T-helper 17 cell (primary cell): ENCODE measurements around the gene SOX2. TPM values are rescaled to one million over a fixed set of nuclear protein-coding genes. Genes with fewer than 3 reads are reported as not detected.
A peak's percentile ranks its signal among the peaks of the same experiment; 100 is the strongest.

Source experiments
- ATAC-seq: fragments of 150-1000 bp; cut with Tn5 transposase; 2 replicates; pipeline ENCODE4 v1.10.0; 2021; ENCODE audit warnings: mild to moderate bottlenecking, moderate library complexity
- DNase-seq, 3 donors: peaks; one replicate each; pipeline versions ENCODE4 v3.0.0 to v3.0.0-alpha.2; 2020 to 2021
- H3K9me3 ChIP-seq: one replicate; pipeline ENCODE4 v1.7.0; 2013; ENCODE audit warnings: low read length, mild to moderate bottlenecking; ENCODE audit not compliant: control insufficient read depth, poor library complexity, severe bottlenecking
- H3K27ac Mint-ChIP-seq: one replicate; pipeline ENCODE4 v1.8.0; 2022; ENCODE audit warnings: mild to moderate bottlenecking, moderate library complexity, mixed read lengths
- H3K27me3 Mint-ChIP-seq: one replicate; pipeline ENCODE4 v1.8.0; 2022; ENCODE audit warnings: mixed read lengths
- H3K36me3 Mint-ChIP-seq: one replicate; pipeline ENCODE4 v1.8.0; 2022; ENCODE audit warnings: low read depth, mixed read lengths
- H3K4me1 Mint-ChIP-seq: one replicate; pipeline ENCODE4 v1.8.0; 2022; ENCODE audit warnings: mild to moderate bottlenecking, mixed read lengths
- H3K4me3 Mint-ChIP-seq: one replicate; pipeline ENCODE4 v1.8.0; 2022; ENCODE audit warnings: mild to moderate bottlenecking, moderate library complexity, mixed read lengths
- total RNA-seq, 4 donors: library from RNA in 2 of 4; stranded (reverse) in 2 of 4; gene quantifications; one replicate each; pipeline ENCODE4 v1.2.3 and lab custom pipeline; 2022 to 2026

SOX2 gene
- total RNA-seq (not detected), total RNA-seq (lab: John Stamatoyannopoulos, UW) (0 to 0.70 reads per million in 2 donors)

- ATAC-seq: peak; percentile 27
- H3K27ac Mint-ChIP-seq: no peak within 1 kb of the TSS
- H3K4me3 Mint-ChIP-seq: peak within 1 kb of the TSS; percentile 50
- peaks cover 6% of the 10 kb centered on the region for H3K36me3 Mint-ChIP-seq
- peak in 1 of 3 donors; percentile 15 for DNase-seq
- H3K4me1 Mint-ChIP-seq: peaks cover 6% of the 10 kb centered on the region
- H3K27me3 Mint-ChIP-seq: peaks cover 56% of the 10 kb centered on the region
- H3K9me3 ChIP-seq: peaks cover 5% of the 10 kb centered on the region
These were observed at the start of gene SOX2 for GRCh38 chr3:181711325-181712135. Gene SOX2, plus strand, starts transcription at chr3:181711925. Its CDS starts 436 bp downstream, at chr3:181712361.

- no peak overlapping the region for H3K27ac Mint-ChIP-seq
- no peaks in the 10 kb centered on the region for H3K36me3 Mint-ChIP-seq
- ATAC-seq (no peak), DNase-seq (no peak)
- H3K4me1 Mint-ChIP-seq: no peaks in the 10 kb centered on the region
- no peaks in the 10 kb centered on the region for H3K9me3 ChIP-seq
- no peak overlapping the region for H3K4me3 Mint-ChIP-seq
- H3K27me3 Mint-ChIP-seq: peaks cover 25% of the 10 kb centered on the region
These were observed 28.2 kb upstream of the SOX2 start for GRCh38 chr3:181683563-181683962.

GRCh38 chr3:181687190-181687589 is 24.5 kb upstream of the SOX2 start:
- DNase-seq: no peak

GRCh38 chr3:181687731-181688130 is 24.0 kb upstream of the SOX2 start:
- no peak overlapping the region for H3K27ac Mint-ChIP-seq
- H3K27me3 Mint-ChIP-seq: peaks cover 52% of the 10 kb centered on the region
- H3K4me1 Mint-ChIP-seq: no peaks in the 10 kb centered on the region
- no peak overlapping the region for H3K4me3 Mint-ChIP-seq
- no peaks in the 10 kb centered on the region for H3K36me3 Mint-ChIP-seq
- ATAC-seq (no peak), DNase-seq (no peak)
- no peaks in the 10 kb centered on the region for H3K9me3 ChIP-seq

More at GRCh38 chr3:181687190-181687589, 24.5 kb upstream of the SOX2 start:
- H3K36me3 Mint-ChIP-seq: no peaks in the 10 kb centered on the region
- H3K9me3 ChIP-seq: no peaks in the 10 kb centered on the region
- peaks cover 47% of the 10 kb centered on the region for H3K27me3 Mint-ChIP-seq
- H3K27ac Mint-ChIP-seq: no peak overlapping the region
- ATAC-seq: no peak
- no peak overlapping the region for H3K4me3 Mint-ChIP-seq
- H3K4me1 Mint-ChIP-seq: no peaks in the 10 kb centered on the region

GRCh38 chr3:181689546-181689945 is 22.2 kb upstream of the SOX2 start:
- H3K27ac Mint-ChIP-seq: no peak overlapping the region
- DNase-seq (no peak), ATAC-seq (no peak)
- no peak overlapping the region for H3K4me3 Mint-ChIP-seq
- no peaks in the 10 kb centered on the region for H3K36me3 Mint-ChIP-seq
- no peaks in the 10 kb centered on the region for H3K4me1 Mint-ChIP-seq
- peaks cover 45% of the 10 kb centered on the region for H3K27me3 Mint-ChIP-seq
- no peaks in the 10 kb centered on the region for H3K9me3 ChIP-seq

GRCh38 chr3:181690769-181691168 is 21.0 kb upstream of the SOX2 start:
- no peaks in the 10 kb centered on the region for H3K9me3 ChIP-seq
- Mint-ChIP-seq H3K4me1 (no peaks in the 10 kb centered on the region), H3K27me3 (peaks cover 52% of the 10 kb centered on the region), H3K27ac (no peak overlapping the region), H3K4me3 (no peak overlapping the region), H3K36me3 (no peaks in the 10 kb centered on the region)
- ATAC-seq: no peak
- no peak for DNase-seq

GRCh38 chr3:181691901-181692300 is 19.8 kb upstream of the SOX2 start:
- H3K4me1 Mint-ChIP-seq: peaks cover 4% of the 10 kb centered on the region
- peaks cover 62% of the 10 kb centered on the region for H3K27me3 Mint-ChIP-seq

GRCh38 chr3:181692311-181693145 is 19.2 kb upstream of the SOX2 start:
- no peaks in the 10 kb centered on the region for H3K9me3 ChIP-seq
- H3K36me3 Mint-ChIP-seq: peaks cover 4% of the 10 kb centered on the region
- no peak overlapping the region for H3K4me3 Mint-ChIP-seq
- ATAC-seq: no peak
- H3K27ac Mint-ChIP-seq: no peak overlapping the region
- no peak for DNase-seq
- H3K4me1 Mint-ChIP-seq: peaks cover 4% of the 10 kb centered on the region
- H3K27me3 Mint-ChIP-seq: peaks cover 63% of the 10 kb centered on the region

More at GRCh38 chr3:181691901-181692300, 19.8 kb upstream of the SOX2 start:
- no peaks in the 10 kb centered on the region for H3K9me3 ChIP-seq
- DNase-seq (no peak), ATAC-seq (no peak)
- peaks cover 4% of the 10 kb centered on the region for H3K36me3 Mint-ChIP-seq
- H3K27ac Mint-ChIP-seq: no peak overlapping the region
- H3K4me3 Mint-ChIP-seq: no peak overlapping the region

- no peak overlapping the region for H3K27ac Mint-ChIP-seq
- ATAC-seq (no peak), DNase-seq (no peak)
- H3K9me3 ChIP-seq: no peaks in the 10 kb centered on the region
- H3K4me3 Mint-ChIP-seq: no peak overlapping the region
- peaks cover 67% of the 10 kb centered on the region for H3K27me3 Mint-ChIP-seq
- peaks cover 4% of the 10 kb centered on the region for H3K36me3 Mint-ChIP-seq
- H3K4me1 Mint-ChIP-seq: peaks cover 4% of the 10 kb centered on the region
These were observed 18.4 kb upstream of the SOX2 start for GRCh38 chr3:181693280-181693679.

- peaks cover 4% of the 10 kb centered on the region for H3K36me3 Mint-ChIP-seq
- H3K4me3 Mint-ChIP-seq: no peak overlapping the region
- H3K9me3 ChIP-seq: no peaks in the 10 kb centered on the region
- DNase-seq (no peak), ATAC-seq (no peak)
- H3K27me3 Mint-ChIP-seq: peaks cover 76% of the 10 kb centered on the region
- peaks cover 4% of the 10 kb centered on the region for H3K4me1 Mint-ChIP-seq
- no peak overlapping the region for H3K27ac Mint-ChIP-seq
These were observed 16.7 kb upstream of the SOX2 start for GRCh38 chr3:181694805-181695660.

GRCh38 chr3:181695661-181696491 is 15.8 kb upstream of the SOX2 start:
- DNase-seq (no peak), ATAC-seq (no peak)
- H3K36me3 Mint-ChIP-seq: peaks cover 4% of the 10 kb centered on the region
- peaks cover 11% of the 10 kb centered on the region for H3K4me1 Mint-ChIP-seq
- H3K4me3 Mint-ChIP-seq: peak overlapping the region; percentile 47
- H3K9me3 ChIP-seq: no peaks in the 10 kb centered on the region
- H3K27me3 Mint-ChIP-seq: peaks cover 79% of the 10 kb centered on the region
- H3K27ac Mint-ChIP-seq: peak overlapping the region; percentile 19

GRCh38 chr3:181696626-181697230 is 15.0 kb upstream of the SOX2 start:
- DNase-seq (no peak), ATAC-seq (no peak)
- Mint-ChIP-seq H3K4me3 (peak overlapping the region; percentile 47), H3K27me3 (peaks cover 73% of the 10 kb centered on the region), H3K36me3 (peaks cover 4% of the 10 kb centered on the region), H3K27ac (peak overlapping the region; percentile 19), H3K4me1 (peaks cover 12% of the 10 kb centered on the region)
- no peaks in the 10 kb centered on the region for H3K9me3 ChIP-seq
